ES-I3 (cell line): ENCODE data around the gene NLK.
"Not testable (repeated sequence)": the region's sequence is repeated elsewhere in the genome, so short reads cannot be mapped to it uniquely, and the experiment has no call there.

ENCODE experiments used
- H3K36me3 ChIP-seq: 2 replicates; pipeline ENCODE4 v1.6.1; 2013; ENCODE audit warnings: mild to moderate bottlenecking, low read length, control low read depth, moderate library complexity; ENCODE audit not compliant: insufficient read depth
- H3K4me1 ChIP-seq: 2 replicates; pipeline ENCODE4 v1.6.1; 2013; ENCODE audit warnings: mild to moderate bottlenecking, control low read depth, low read length; ENCODE audit not compliant: insufficient read depth
- H3K9ac ChIP-seq: 2 replicates; pipeline ENCODE4 v1.6.1; 2013; ENCODE audit warnings: low read depth, mild to moderate bottlenecking, low read length, moderate library complexity
- H3K9me3 ChIP-seq: 2 replicates; pipeline ENCODE4 v1.6.1; 2013; ENCODE audit warnings: mild to moderate bottlenecking, low read length, moderate library complexity; ENCODE audit not compliant: control insufficient read depth, insufficient read depth

The NLK gene

GRCh38 chr17:28029044-28029443, 13.4 kb upstream of the NLK start:
- peaks cover 4% of the 10 kb centered on the region; the same call in 1 of the 2 replicates for H3K4me1 ChIP-seq
- no peaks in the 10 kb centered on the region for H3K36me3 ChIP-seq
- no peak overlapping the region for H3K9ac ChIP-seq
- no peaks in the 10 kb centered on the region for H3K9me3 ChIP-seq

DNA sequence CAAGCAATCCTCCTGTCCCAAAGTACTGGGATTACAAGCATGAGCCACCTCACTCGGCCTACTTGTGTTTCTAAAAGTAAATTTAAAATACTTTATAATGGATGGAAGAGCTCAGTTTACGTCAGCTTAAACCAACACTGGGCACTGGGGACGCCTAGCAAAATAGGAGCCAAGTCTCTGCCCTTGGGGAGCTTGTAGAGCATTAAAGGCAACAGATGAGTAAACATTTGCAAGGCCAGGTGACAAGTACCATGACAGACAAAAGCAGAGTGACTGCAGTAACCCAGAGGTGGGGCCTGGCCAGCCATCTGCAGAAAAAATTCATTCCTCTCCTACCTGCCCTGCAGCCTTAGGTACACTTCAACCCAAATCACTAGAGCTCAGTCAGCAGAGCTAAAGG, 12.1 kb upstream of the NLK start:
- H3K36me3 ChIP-seq: no peaks in the 10 kb centered on the region
- H3K9ac ChIP-seq: no peak overlapping the region
- peaks cover 9% of the 10 kb centered on the region; the same call in 1 of the 2 replicates for H3K4me1 ChIP-seq
- no peaks in the 10 kb centered on the region for H3K9me3 ChIP-seq

DNA sequence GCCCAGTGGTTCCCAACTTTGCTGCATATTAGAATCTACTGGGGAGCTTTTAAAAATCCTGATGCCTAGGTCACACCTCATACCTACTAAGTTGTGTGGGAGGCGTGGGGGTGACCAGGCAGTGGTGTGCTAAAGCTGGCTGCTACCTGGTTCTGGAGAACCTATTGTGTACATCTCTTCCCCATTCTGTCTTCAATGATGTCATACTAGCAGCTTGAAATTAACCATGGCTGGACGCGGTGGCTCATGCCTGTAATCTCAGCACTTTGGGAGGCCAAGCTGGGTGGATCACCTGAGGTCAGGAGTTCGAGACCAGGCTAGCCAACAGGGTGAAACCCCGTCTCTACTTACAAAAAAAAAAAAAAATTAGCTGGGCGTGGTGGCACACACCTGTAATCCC, 11.3 kb upstream of the NLK start:
- peaks cover 9% of the 10 kb centered on the region; the same call in 1 of the 2 replicates for H3K4me1 ChIP-seq
- H3K9ac ChIP-seq: no peak overlapping the region
- no peaks in the 10 kb centered on the region for H3K9me3 ChIP-seq
- H3K36me3 ChIP-seq: no peaks in the 10 kb centered on the region

GRCh38 chr17:28033972-28034714, 8.3 kb upstream of the NLK start:
- H3K36me3 ChIP-seq: no peaks in the 10 kb centered on the region
- peaks cover 9% of the 10 kb centered on the region; the same call in 1 of the 2 replicates for H3K4me1 ChIP-seq
- H3K9ac ChIP-seq: no peak overlapping the region
- H3K9me3 ChIP-seq: no peaks in the 10 kb centered on the region

DNA sequence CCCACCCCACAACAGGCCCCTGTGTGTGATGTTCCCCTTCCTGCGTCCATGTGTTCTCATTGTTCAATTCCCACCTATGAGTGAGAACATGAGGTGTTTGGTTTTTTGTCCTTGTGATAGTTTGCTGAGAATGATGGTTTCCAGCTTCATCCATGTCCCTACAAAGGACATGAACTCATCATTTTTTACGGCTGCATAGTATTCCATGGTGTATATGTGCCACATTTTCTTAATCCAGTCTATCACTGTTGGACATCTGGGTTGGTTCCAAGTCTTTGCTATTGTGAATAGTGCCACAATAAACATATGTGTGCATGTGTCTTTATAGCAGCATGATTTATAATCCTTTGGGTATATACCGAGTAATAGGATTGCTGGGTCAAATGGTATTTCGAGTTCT, 7.0 kb upstream of the NLK start:
- not testable (repeated sequence) for H3K4me1 ChIP-seq, H3K9ac ChIP-seq, H3K9me3 ChIP-seq, H3K36me3 ChIP-seq

DNA sequence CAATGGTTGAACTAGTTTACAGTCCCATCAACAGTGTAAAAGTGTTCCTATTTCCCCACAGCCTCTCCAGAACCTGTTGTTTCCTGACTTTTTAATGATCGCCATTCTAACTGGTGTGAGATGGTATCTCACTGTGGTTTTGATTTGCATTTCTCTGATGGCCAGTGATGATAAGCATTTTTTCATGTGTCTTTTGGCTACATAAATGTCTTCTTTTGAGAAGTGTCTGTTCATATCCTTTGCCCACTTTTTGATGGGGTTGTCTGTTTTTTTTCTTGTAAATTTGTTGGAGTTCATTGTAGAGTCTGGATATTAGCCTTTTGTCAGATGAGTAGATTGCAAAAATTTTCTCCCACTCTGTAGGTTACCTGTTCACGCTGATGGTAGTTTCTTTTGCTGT, 6.6 kb upstream of the NLK start:
- H3K4me1 ChIP-seq, H3K9me3 ChIP-seq, H3K9ac ChIP-seq, H3K36me3 ChIP-seq: not testable (repeated sequence)

GRCh38 chr17:28038802-28039201, 3.7 kb upstream of the NLK start:
- Histone ChIP-seq H3K36me3 (0 out of 2 replicates have a peak, but pooled peaks cover 4% of the 10 kb centered on the region), H3K9ac (no peak overlapping the region), H3K9me3 (no peaks in the 10 kb centered on the region), H3K4me1 (peaks cover 14% of the 10 kb centered on the region)

GRCh38 chr17:28039251-28039650, 3.2 kb upstream of the NLK start:
- no peaks in the 10 kb centered on the region for H3K9me3 ChIP-seq
- H3K9ac ChIP-seq: no peak overlapping the region
- 0 out of 2 replicates have a peak, but pooled peaks cover 4% of the 10 kb centered on the region for H3K36me3 ChIP-seq
- H3K4me1 ChIP-seq: peaks cover 9% of the 10 kb centered on the region

DNA sequence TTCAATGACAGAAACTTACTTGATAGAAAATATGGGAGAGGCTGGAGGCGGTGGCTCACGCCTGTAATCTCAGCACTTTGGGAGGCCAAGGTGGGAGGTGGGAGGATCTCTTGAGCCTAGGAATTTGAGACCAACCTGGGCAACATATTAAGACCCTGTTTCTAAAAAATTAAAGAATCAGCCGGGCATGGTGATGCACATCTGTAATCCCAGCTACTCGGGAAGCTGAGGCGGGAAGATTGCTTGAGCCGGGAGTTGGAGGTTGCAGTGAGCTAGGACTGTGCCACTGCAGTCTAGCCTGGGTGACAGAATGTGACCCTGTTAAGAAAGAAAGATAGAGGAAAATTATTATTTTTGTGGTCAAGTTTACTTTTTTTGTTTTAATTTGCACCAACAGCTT, 2.1 kb upstream of the NLK start:
- H3K9ac ChIP-seq: peak overlapping the region; percentile 43; the same call in 1 of the 2 replicates
- peaks cover 6% of the 10 kb centered on the region; the same call in 1 of the 2 replicates for H3K4me1 ChIP-seq
- 0 out of 2 replicates have a peak, but pooled peaks cover 4% of the 10 kb centered on the region for H3K36me3 ChIP-seq
- no peaks in the 10 kb centered on the region for H3K9me3 ChIP-seq

- Histone ChIP-seq H3K36me3 (0 out of 2 replicates have a peak, but pooled peaks cover 4% of the 10 kb centered on the region), H3K4me1 (peaks cover 6% of the 10 kb centered on the region; the same call in 1 of the 2 replicates), H3K9ac (peak overlapping the region; percentile 69; the same call in 1 of the 2 replicates), H3K9me3 (no peaks in the 10 kb centered on the region)
Observed at GRCh38 chr17:28041068-28041843, 1.2 kb upstream of the NLK start.

DNA sequence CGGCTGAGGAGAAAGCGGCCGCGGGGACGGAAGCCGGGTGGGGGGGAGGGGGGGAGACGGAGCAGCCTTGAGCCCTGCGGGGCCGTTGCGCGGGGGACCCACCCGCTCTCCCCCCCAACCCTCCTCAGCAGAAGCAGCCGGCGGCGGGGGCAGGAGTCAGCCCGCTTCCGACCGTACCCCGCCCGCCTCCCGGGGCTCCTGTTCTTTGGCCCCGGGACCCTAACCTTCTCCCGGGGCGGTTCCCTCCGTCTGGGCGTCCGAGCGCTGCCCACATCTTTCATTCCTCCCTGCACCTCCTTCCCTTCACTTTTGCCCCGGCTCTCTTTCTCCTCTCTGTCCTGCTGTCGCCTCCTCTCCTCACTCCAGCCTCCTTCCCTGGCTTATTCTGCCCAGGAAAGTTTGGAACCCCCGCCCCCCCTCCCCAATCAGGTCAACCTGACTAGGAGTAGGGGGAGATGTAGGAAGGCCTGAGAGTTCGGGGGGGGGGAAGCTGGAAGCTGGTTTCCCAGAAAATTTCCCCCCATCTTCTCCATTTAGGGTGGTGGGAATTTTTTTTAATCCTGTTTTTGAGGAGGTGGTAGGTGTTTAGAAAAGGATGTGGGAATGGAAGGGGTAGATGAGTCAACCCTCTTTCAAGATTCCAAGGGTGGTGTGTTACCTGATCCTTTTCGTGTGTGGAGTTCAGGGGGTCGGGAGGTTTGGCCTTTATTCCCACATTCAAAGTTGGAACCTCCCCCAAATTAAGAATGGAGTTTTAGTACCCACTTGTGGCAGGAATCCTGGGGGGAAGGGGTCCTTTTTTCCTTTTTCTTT, 427 bp upstream of the NLK start:
- Histone ChIP-seq H3K36me3 (0 out of 2 replicates have a peak, but pooled peaks cover 4% of the 10 kb centered on the region), H3K9ac (peak overlapping the region; percentile 69; the same call in 1 of the 2 replicates), H3K9me3 (no peaks in the 10 kb centered on the region), H3K4me1 (peaks cover 12% of the 10 kb centered on the region; the same call in 1 of the 2 replicates)

DNA sequence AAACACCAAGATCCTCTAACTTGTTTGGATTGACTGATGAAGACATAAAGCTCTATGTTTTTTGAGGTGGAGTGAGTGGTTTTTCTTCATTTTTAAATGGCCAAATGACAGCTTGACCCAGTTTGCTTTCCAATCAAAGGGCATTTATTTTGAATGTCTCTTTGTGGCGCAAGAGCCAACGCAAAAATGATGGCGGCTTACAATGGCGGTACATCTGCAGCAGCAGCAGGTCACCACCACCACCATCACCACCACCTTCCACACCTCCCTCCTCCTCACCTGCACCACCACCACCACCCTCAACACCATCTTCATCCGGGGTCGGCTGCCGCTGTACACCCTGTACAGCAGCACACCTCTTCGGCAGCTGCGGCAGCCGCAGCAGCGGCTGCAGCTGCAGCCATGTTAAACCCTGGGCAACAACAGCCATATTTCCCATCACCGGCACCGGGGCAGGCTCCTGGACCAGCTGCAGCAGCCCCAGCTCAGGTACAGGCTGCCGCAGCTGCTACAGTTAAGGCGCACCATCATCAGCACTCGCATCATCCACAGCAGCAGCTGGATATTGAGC, 329 bp downstream of the NLK start:
- no peaks in the 10 kb centered on the region for H3K9me3 ChIP-seq
- H3K4me1 ChIP-seq: peaks cover 19% of the 10 kb centered on the region
- H3K36me3 ChIP-seq: 0 out of 2 replicates have a peak, but pooled peaks cover 4% of the 10 kb centered on the region
- H3K9ac ChIP-seq: peak overlapping the region; percentile 69; the same call in 1 of the 2 replicates

- H3K9me3 ChIP-seq: no peaks in the 10 kb centered on the region
- peak overlapping the region; percentile 69; the same call in 1 of the 2 replicates for H3K9ac ChIP-seq
- H3K4me1 ChIP-seq: peaks cover 22% of the 10 kb centered on the region
- 0 out of 2 replicates have a peak, but pooled peaks cover 4% of the 10 kb centered on the region for H3K36me3 ChIP-seq
Observed at GRCh38 chr17:28043296-28043695, 819 bp downstream of the NLK start.

GRCh38 chr17:28043741-28044140, 1.3 kb downstream of the NLK start:
- no peak overlapping the region for H3K9ac ChIP-seq

More at GRCh38 chr17:28043741-28044140, 1.3 kb downstream of the NLK start:
- peaks cover 22% of the 10 kb centered on the region for H3K4me1 ChIP-seq
- H3K9me3 ChIP-seq: no peaks in the 10 kb centered on the region
- 0 out of 2 replicates have a peak, but pooled peaks cover 4% of the 10 kb centered on the region for H3K36me3 ChIP-seq
